PFSK-1 (cell line): Measurements from ENCODE around the gene LEP.

Source experiments
- POLR2AphosphoS5 ChIP-seq: IDR thresholded peaks from 2 replicates; pipeline ENCODE4 v1.6.1; 2012; ENCODE audit warnings: low read depth, mild to moderate bottlenecking, control low read depth, low read length, moderate library complexity
- SIN3A ChIP-seq: IDR thresholded peaks from 2 replicates; pipeline ENCODE4 v1.6.1; 2012; ENCODE audit warnings: mild to moderate bottlenecking, low read length, moderate library complexity, borderline replicate concordance; ENCODE audit not compliant: insufficient read depth
- TAF1 ChIP-seq: IDR thresholded peaks from 2 replicates; pipeline ENCODE4 v1.6.1; 2012; ENCODE audit warnings: low read length, control low read depth, borderline replicate concordance; ENCODE audit not compliant: insufficient read depth
- TF ChIP-seq, protein P1 (sequence below), 2 experiments: IDR thresholded peaks; 2 replicates each; pipeline versions ENCODE4 v1.6.1 to v1.8.0; 2011 to 2012; ENCODE audit warnings: low read depth in 2 of 2, low read length in 2 of 2, control low read depth in 1 of 2, inconsistent platforms in 1 of 2, mild to moderate bottlenecking in 1 of 2, moderate library complexity in 1 of 2; ENCODE audit not compliant: insufficient read depth in 1 of 2

GRCh38 chr7:128243273-128243672 lies 2.2 kb downstream of the LEP start:
- no peak for TF ChIP-seq SIN3A
- no peak for TF ChIP-seq POLR2AphosphoS5
- TF ChIP-seq, protein P1, sequence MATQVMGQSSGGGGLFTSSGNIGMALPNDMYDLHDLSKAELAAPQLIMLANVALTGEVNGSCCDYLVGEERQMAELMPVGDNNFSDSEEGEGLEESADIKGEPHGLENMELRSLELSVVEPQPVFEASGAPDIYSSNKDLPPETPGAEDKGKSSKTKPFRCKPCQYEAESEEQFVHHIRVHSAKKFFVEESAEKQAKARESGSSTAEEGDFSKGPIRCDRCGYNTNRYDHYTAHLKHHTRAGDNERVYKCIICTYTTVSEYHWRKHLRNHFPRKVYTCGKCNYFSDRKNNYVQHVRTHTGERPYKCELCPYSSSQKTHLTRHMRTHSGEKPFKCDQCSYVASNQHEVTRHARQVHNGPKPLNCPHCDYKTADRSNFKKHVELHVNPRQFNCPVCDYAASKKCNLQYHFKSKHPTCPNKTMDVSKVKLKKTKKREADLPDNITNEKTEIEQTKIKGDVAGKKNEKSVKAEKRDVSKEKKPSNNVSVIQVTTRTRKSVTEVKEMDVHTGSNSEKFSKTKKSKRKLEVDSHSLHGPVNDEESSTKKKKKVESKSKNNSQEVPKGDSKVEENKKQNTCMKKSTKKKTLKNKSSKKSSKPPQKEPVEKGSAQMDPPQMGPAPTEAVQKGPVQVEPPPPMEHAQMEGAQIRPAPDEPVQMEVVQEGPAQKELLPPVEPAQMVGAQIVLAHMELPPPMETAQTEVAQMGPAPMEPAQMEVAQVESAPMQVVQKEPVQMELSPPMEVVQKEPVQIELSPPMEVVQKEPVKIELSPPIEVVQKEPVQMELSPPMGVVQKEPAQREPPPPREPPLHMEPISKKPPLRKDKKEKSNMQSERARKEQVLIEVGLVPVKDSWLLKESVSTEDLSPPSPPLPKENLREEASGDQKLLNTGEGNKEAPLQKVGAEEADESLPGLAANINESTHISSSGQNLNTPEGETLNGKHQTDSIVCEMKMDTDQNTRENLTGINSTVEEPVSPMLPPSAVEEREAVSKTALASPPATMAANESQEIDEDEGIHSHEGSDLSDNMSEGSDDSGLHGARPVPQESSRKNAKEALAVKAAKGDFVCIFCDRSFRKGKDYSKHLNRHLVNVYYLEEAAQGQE (IDR thresholded peaks at IDR 0.05; ENCODE audit: insufficient read depth in 1 of 2, low read depth in 2 of 2, low read length in 2 of 2) = no peak
- no peak for TF ChIP-seq TAF1
